ENCODE measurements around the gene P2RX6. TPM values are rescaled to one million over a fixed set of nuclear protein-coding genes. Genes with fewer than 3 reads are reported as not detected.

P2RX6 gene
- total and polyA plus RNA-seq, 2 experiments from 2014 or later = not detected

GRCh38 chr22:20980938-20981722 is 33.8 kb upstream of the P2RX6 start (continued):
- TF ChIP-seq ZNF462 (CRISPR knock-in tag; IDR thresholded peaks at IDR 0.05) (no peak), ZNF331 (CRISPR knock-in tag; IDR thresholded peaks at IDR 0.05; ENCODE audit: low read depth) (no peak), POLR2AphosphoS5 (IDR thresholded peaks at IDR 0.05; ENCODE audit: low read depth) (no peak), CTCF (conservative IDR thresholded peaks at IDR 0.05; ENCODE audit: low read depth in 2 of 2) (no peak), ETS1 (IDR thresholded peaks at IDR 0.05) (no peak)
